Measurements from ENCODE around the gene GPR89A.

- TF ChIP-seq EZH2 (IDR thresholded peaks at IDR 0.05; ENCODE audit: low read length, missing control alignments): no peak
- no peak for TF ChIP-seq CTCF (conservative IDR thresholded peaks at IDR 0.05 in 1 of 2, IDR thresholded peaks at IDR 0.05 in 1 of 2; ENCODE audit: low read depth in 1 of 2, low read length in 2 of 2)
These were observed 103.4 kb downstream of the GPR89A start for GRCh38 chr1:145711213-145711651.

Data from fibroblast of lung (primary cell).